Heart left ventricle (tissue), 16 donors: ENCODE measurements around the gene PHIP. TPM values are rescaled to one million over a fixed set of nuclear protein-coding genes. Genes with fewer than 3 reads are reported as not detected.

ENCODE experiments used
- ATAC-seq, 4 donors: fragments of 200-7000 bp; cut with Tn5 transposase; one replicate each; pipeline ENCODE4 v1.9.1; 2020 to 2022; ENCODE audit warnings: moderate library complexity in 4 of 4, mild to moderate bottlenecking in 3 of 4, moderate number of reproducible peaks in 1 of 4
- DNase-seq, 5 donors: peaks; one replicate each; pipeline ENCODE4 v3.0.0-alpha.2; 2020
- H3K27ac ChIP-seq, 12 donors: fragments of 200-600 bp; sonication (generic) in 4 of 12; one replicate each; pipeline versions ENCODE4 v1.5.0 to v1.8.0; 2016 to 2022; ENCODE audit warnings: mild to moderate bottlenecking in 2 of 12
- H3K27me3 ChIP-seq, 9 donors: fragments of 200-600 bp; sonication (generic) in 2 of 9; one replicate each; pipeline versions ENCODE4 v1.5.1 to v1.8.0; 2016 to 2022; ENCODE audit warnings: mild to moderate bottlenecking in 3 of 9
- H3K36me3 ChIP-seq, 9 donors: fragments of 200-600 bp; sonication (generic) in 2 of 9; one replicate each; pipeline versions ENCODE4 v1.5.0 to v1.8.0; 2018 to 2022; ENCODE audit warnings: mild to moderate bottlenecking in 2 of 9
- H3K4me1 ChIP-seq, 12 donors: fragments of 200-600 bp; sonication (generic) in 4 of 12; one replicate each; pipeline versions ENCODE4 v1.5.0 to v1.8.0; 2016 to 2022; ENCODE audit warnings: mild to moderate bottlenecking in 3 of 12
- H3K4me3 ChIP-seq, 12 donors: fragments of 200-600 bp; sonication (generic) in 4 of 12; one replicate each; pipeline versions ENCODE4 v1.5.0 to v1.8.0; 2017 to 2022; ENCODE audit warnings: mild to moderate bottlenecking in 9 of 12, moderate library complexity in 4 of 12
- H3K9me3 ChIP-seq, 12 donors: fragments of 200-600 bp; sonication (generic) in 4 of 12; one replicate each; pipeline versions ENCODE4 v1.5.0 to v1.8.0; 2016 to 2022; ENCODE audit warnings: mild to moderate bottlenecking in 1 of 12
- CTCF ChIP-seq, 12 donors: fragments of 200-600 bp; sonication (generic) in 4 of 12; IDR thresholded peaks; one replicate each; pipeline versions ENCODE4 v1.5.0 to v1.8.0; 2018 to 2022; ENCODE audit warnings: antibody characterized with exemption in 12 of 12, mild to moderate bottlenecking in 5 of 12
- POLR2A ChIP-seq, 2 donors: fragments of 450-650 bp; IDR thresholded peaks; one replicate each; pipeline ENCODE4 v1.6.1; 2017; ENCODE audit warnings: antibody characterized with exemption in 2 of 2, mild to moderate bottlenecking in 2 of 2, moderate library complexity in 2 of 2
- WGBS, 4 donors: extraction: QIAGEN DNeasy Blood & Tissue Kit in 2 of 4; methylation state at CpG; one replicate each; pipeline versions ENCODE4 v1.1.5 to v1.1.7; 2013 to 2018; 5-methylcytosine and 5-hydroxymethylcytosine counted together
- intact Hi-C, 10 donors: fragments of 100-400 bp; cut with DNase I; formaldehyde crosslinking; loops; one replicate each; pipeline versions ENCODE4 v1.11.1 to v1.14.2; 2022
- polyA plus RNA-seq, 2 donors: library from polyadenylated mRNA; stranded (reverse); fragments of 200-250 nt; gene quantifications; one replicate each; pipeline ENCODE4 v1.2.3, GENCODE V29; 2013
- total RNA-seq, 9 donors: library from RNA; depleted of rRNA in 2 of 9; stranded (reverse); fragments of >200 nt in 2 of 9; fragmentation: NEBNext Ultra II Directional in 3 of 9; extraction: Animal tissue kit (Norgen Biotek cat#: 25700) in 3 of 9; gene quantifications; one replicate each; pipeline versions ENCODE4 v1.1.0 to v1.2.4, GENCODE V29; 2016 to 2023
- donor health status: ischemic (EF 13 %, LVEDD 7.1; RV severe dilation, severe dysfunction).
- donor health status: healthy with polysubstance abuse.
- donor health status: DM: no; HTN: yes; CAD: no.
- donor health status: DM: no; HTN: no; CAD: no.
- donor health status: ischemic (EF 25% LVEDD 6.9; RV normal size, moderate dysfunction).
- donor health status: ischemic (EF 25% LVEDD 5.7; RV mildly dilated, moderate dysfunction).
- donor health status: healthy.
- donor health status: DM: yes; HTN: yes; CAD: no.
- donor health status: ischemic (EF 35%, LVEDD 5.7; RV mildly dilated, moderate dysfunction).
- donor health status: nonischemic (EF 11% LVEDD 7.7; RV severe dilation, severe dysfunction).
- donor health status: DM: yes; HTN: yes; CAD: no.
- donor health status: PGD.
- donor health status: ischemic (EF 29% LVEDD 5.4; RV normal size, mild dysfunction).
- donor health status: nonischemic (EF 23%, LVEDD 6.1; RV moderate dilation, normal function).

PHIP gene
- total and polyA plus RNA-seq, 11 donors: 5.6 to 18.9 (median 12.5) TPM

GRCh38 chr6:79038061-79038460 lies 40.0 kb downstream of the PHIP start:
- DNase-seq (no peak), ATAC-seq (no peak)
- intact Hi-C loops: no loop called here
- no peaks in the 10 kb centered on the region for H3K27me3 ChIP-seq
- peaks cover 0 to 64% (median 39%) of the 10 kb centered on the region in 9 donors for H3K36me3 ChIP-seq
- no peaks in the 10 kb centered on the region for H3K9me3 ChIP-seq
- peaks cover 0 to 11% (median 0%) of the 10 kb centered on the region in 12 donors for H3K4me1 ChIP-seq
- no peak overlapping the region for H3K4me3 ChIP-seq
- TF ChIP-seq CTCF (IDR thresholded peaks at IDR 0.05) (no peak), POLR2A (IDR thresholded peaks at IDR 0.05) (no peak)
- no peak overlapping the region for H3K27ac ChIP-seq

- TF ChIP-seq CTCF (IDR thresholded peaks at IDR 0.05): no peak
- TF ChIP-seq POLR2A (IDR thresholded peaks at IDR 0.05): no peak
- Histone ChIP-seq H3K4me3 (no peak overlapping the region), H3K36me3 (peaks cover 0 to 39% (median 30%) of the 10 kb centered on the region in 9 donors), H3K4me1 (peaks cover 0 to 21% (median 3%) of the 10 kb centered on the region in 12 donors), H3K9me3 (no peaks in the 10 kb centered on the region), H3K27me3 (no peaks in the 10 kb centered on the region), H3K27ac (no peak overlapping the region)
- DNase-seq: no peak
- ATAC-seq: no peak
- WGBS, 4 donors: 93 to 96% (median 94%) methylated on average over 2 of the region's 2 CpGs
- intact Hi-C loops: no loop called here
These were observed 43.2 kb downstream of the PHIP start for GRCh38 chr6:79034865-79035264.

- Histone ChIP-seq H3K4me3 (no peak overlapping the region), H3K27me3 (no peaks in the 10 kb centered on the region), H3K27ac (no peak overlapping the region), H3K9me3 (no peaks in the 10 kb centered on the region), H3K36me3 (peaks cover 0 to 36% (median 22%) of the 10 kb centered on the region in 9 donors), H3K4me1 (peaks cover 0 to 24% (median 3%) of the 10 kb centered on the region in 12 donors)
- 96 to 98% (median 97%) methylated on average over 3 of the region's 3 CpGs for WGBS, 4 donors
- intact Hi-C loops: no loop called here
- DNase-seq (no peak), ATAC-seq (no peak)
- no peak for TF ChIP-seq POLR2A (IDR thresholded peaks at IDR 0.05)
- TF ChIP-seq CTCF (IDR thresholded peaks at IDR 0.05): no peak
These were observed 44.8 kb downstream of the PHIP start for GRCh38 chr6:79033279-79033678.

GRCh38 chr6:79031821-79032590 lies 46.0 kb downstream of the PHIP start:
- no peak for DNase-seq
- H3K4me1 ChIP-seq: peaks cover 0 to 24% (median 3%) of the 10 kb centered on the region in 12 donors
- TF ChIP-seq POLR2A (IDR thresholded peaks at IDR 0.05): no peak
- no peak for TF ChIP-seq CTCF (IDR thresholded peaks at IDR 0.05)
- peaks cover 0 to 38% (median 16%) of the 10 kb centered on the region in 9 donors for H3K36me3 ChIP-seq
- intact Hi-C loops: no loop called here
- WGBS, 4 donors: 70 to 80% (median 76%) methylated on average over 3 of the region's 3 CpGs
- H3K27ac ChIP-seq: no peak overlapping the region
- no peaks in the 10 kb centered on the region for H3K27me3 ChIP-seq
- ATAC-seq: no peak
- no peak overlapping the region for H3K4me3 ChIP-seq
- H3K9me3 ChIP-seq: no peaks in the 10 kb centered on the region
